ENCODE results near the gene SUGP1.

DNA sequence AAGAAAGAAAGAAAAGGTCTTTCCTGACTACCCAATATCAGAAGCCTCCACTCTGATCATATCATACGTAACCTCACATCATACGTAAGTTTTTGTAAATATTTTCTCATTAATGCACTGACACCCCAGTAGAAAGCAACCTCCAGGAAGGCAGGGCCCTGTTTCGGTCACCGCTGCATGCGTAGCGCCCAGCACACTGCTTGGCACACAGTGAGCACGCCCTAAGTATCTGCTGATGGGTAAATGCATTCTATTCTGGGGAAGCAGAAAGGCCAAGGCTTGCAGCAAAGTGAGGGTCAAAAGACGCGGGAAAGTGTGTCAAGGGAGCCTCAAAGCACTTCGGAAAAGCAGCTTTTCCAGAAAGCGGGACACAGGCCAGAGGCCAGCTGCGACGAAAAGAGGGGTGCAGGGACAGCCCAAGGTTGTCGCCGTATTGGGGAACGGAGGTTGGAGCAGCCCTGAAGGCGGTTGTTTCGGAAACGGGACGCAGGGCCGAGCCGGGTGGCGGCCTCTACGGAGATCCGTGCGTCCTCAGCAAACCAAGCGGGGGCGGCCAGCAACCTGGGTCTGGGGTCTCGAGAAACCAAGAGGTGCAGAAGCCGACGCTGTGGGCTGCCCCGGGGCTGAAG is 463 bp downstream of the SUGP1 start:
- TF ChIP-seq POLR2A (IDR thresholded peaks at IDR 0.05) (no peak), POLR2AphosphoS5 (IDR thresholded peaks at IDR 0.05) (no peak)
- TF ChIP-seq, protein P1, sequence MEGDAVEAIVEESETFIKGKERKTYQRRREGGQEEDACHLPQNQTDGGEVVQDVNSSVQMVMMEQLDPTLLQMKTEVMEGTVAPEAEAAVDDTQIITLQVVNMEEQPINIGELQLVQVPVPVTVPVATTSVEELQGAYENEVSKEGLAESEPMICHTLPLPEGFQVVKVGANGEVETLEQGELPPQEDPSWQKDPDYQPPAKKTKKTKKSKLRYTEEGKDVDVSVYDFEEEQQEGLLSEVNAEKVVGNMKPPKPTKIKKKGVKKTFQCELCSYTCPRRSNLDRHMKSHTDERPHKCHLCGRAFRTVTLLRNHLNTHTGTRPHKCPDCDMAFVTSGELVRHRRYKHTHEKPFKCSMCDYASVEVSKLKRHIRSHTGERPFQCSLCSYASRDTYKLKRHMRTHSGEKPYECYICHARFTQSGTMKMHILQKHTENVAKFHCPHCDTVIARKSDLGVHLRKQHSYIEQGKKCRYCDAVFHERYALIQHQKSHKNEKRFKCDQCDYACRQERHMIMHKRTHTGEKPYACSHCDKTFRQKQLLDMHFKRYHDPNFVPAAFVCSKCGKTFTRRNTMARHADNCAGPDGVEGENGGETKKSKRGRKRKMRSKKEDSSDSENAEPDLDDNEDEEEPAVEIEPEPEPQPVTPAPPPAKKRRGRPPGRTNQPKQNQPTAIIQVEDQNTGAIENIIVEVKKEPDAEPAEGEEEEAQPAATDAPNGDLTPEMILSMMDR (IDR thresholded peaks at IDR 0.05): no peak

All from stomach (tissue), 4 donors.